Spleen (tissue), 7 donors: Measurements from ENCODE around the gene FSTL4.

Experiments used
- CTCF ChIP-seq, 11 experiments: fragments of 200-600 bp in 7 of 11; fragments of 450-650 bp in 4 of 11; sonication (generic) in 4 of 11; IDR thresholded peaks in 8 of 11; conservative IDR thresholded peaks in 3 of 11; 1 replicate in 7 of 11; 2 replicates in 4 of 11; pipeline versions ENCODE4 v1.4.0 to v1.8.0; 2016 to 2021; ENCODE audit warnings: antibody characterized with exemption in 11 of 11, inconsistent platforms in 4 of 11, mild to moderate bottlenecking in 1 of 11
- POLR2A ChIP-seq, 3 donors: fragments of 450-650 bp; IDR thresholded peaks; one replicate each; pipeline ENCODE4 v1.5.1; 2017; ENCODE audit warnings: antibody characterized with exemption in 3 of 3, mild to moderate bottlenecking in 1 of 3
- POLR2AphosphoS5 ChIP-seq, 3 donors: sonication (generic); formaldehyde crosslinking; IDR thresholded peaks; one replicate each; pipeline ENCODE4 v1.5.1; 2017; ENCODE audit warnings: antibody characterized with exemption in 3 of 3
- donor health status: DM: no; HTN: no; CAD: no; lungs with moderate emphysema.
- donor health status: DM: no; HTN: no; CAD: no.
- donor health status: DM: no; HTN: no; CAD: no.

DNA sequence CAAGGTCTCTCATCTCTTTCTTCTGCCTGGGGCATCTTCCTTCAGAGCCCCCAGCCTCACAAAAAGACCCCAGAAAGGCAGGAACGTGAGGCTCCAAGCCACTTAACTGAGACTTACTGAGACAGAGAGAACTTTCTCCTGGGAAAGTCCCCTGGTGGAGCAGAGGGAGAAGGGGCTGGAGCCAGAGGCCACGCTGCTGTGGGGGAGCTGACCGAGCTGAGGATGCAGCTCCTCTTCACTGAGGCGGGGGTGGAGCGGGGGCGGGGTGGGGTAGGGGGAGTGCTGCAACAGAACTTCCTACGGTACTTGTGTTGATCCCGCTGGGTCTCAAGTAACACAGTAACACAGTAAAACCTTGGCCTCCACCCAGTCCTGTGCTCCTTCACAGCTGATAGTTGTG, 204.0 kb downstream of the FSTL4 start:
- TF ChIP-seq CTCF (IDR thresholded peaks at IDR 0.05 in 8 of 11, conservative IDR thresholded peaks at IDR 0.05 in 3 of 11) (no peak), POLR2AphosphoS5 (IDR thresholded peaks at IDR 0.05) (no peak), POLR2A (IDR thresholded peaks at IDR 0.05) (no peak)
